Measurements from ENCODE around the gene DDX47.

- TF ChIP-seq CTCF (IDR thresholded peaks at IDR 0.05; ENCODE audit: low read length) (no peak), EZH2 (IDR thresholded peaks at IDR 0.05; ENCODE audit: borderline replicate concordance, low read length) (no peak)
Observed at GRCh38 chr12:12877153-12877768, 64.1 kb downstream of the DDX47 start.

All from OCI-LY1 (cell line).